ENCODE data around the gene CYP4F8.
"Not testable (repeated sequence)": the region's sequence is repeated elsewhere in the genome, so short reads cannot be mapped to it uniquely, and the experiment has no call there.

CYP4F8 gene, protein sequence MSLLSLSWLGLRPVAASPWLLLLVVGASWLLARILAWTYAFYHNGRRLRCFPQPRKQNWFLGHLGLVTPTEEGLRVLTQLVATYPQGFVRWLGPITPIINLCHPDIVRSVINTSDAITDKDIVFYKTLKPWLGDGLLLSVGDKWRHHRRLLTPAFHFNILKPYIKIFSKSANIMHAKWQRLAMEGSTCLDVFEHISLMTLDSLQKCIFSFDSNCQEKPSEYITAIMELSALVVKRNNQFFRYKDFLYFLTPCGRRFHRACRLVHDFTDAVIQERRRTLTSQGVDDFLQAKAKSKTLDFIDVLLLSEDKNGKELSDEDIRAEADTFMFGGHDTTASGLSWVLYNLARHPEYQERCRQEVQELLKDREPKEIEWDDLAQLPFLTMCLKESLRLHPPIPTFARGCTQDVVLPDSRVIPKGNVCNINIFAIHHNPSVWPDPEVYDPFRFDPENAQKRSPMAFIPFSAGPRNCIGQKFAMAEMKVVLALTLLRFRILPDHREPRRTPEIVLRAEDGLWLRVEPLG

DNA sequence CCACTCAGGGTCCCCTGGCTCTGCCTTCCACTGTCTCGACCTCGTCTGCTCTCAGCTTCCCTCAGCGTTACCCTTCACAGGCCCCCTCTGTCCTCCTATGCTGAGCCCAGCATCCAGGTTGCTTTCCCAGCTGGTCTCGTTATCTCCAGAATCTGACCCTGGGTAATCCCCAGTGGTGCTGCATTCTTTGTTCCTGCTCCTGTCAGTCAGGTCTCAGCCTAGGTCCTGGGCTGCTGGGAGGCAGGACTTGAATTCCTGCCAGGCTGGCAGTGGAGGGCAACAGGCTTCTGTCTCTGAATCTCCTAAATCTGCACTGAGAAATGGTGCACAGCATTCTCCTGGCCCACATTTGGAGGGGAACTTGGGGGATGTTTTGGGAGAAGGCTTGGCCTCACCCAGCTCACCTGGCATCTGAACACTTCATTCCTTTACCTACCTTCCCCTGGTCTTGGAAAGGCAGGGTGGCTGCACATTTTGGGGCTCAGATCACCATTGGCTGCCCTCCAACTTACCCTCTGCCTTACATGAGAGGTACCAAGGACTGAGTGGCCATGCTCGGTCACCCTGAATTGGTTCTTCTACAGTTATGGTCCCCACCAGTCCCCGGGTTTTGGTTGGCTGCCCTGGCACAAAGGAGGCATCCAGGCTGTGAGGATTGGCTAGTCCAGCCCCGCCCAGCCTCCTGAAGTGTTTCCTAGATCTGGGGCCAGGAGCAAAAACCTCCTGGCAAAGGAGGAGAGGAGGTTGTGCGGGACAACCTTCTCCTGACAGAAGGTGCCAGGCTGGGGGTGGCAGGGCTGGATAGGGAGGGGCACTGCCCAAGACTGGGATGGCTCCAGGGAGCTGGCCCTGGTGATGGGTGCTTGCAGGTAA is at the start of gene CYP4F8:
Gene CYP4F8 (plus strand): TSS at position 712 of the 873 bp plus-strand sequence. CDS start 399 bp downstream, outside the sequence.
- DNase-seq: no peak

DNA sequence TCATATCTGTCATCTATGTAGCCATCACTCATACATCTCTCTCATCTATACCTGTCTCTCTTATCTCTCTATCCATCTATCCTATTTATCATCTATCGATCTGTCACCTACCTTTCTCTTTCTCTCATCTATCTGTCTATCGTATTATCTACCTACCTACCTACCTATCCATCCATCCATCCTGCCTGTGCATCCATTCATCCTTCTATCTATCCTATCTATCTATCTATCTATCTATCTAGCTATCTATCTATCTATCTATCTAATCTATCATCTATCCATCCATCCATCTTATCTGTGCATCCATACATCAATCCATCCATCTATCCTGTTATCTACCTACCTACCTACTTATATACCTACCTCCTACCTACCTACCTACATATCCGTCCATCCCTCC is 44.6 kb upstream of the CYP4F8 start:
- DNase-seq: no peak

DNA sequence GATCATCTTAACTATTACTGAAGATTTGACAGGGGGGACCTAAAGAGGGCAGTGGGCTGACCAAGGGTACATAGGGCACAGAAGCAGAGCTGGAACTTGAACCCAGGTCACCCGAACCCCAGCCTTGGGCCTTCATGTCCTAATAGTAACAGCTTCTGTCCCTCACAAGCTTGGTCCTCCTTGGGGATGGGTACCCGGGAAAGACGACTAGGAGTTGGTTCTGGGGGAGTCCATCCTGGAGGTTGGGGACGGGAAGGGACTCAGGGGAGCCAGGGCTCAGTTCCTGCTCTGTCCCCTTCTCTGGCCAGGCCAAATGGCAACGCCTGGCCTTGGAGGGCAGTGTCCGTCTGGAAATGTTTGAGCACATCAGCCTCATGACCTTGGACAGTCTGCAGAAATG is 39.6 kb upstream of the CYP4F8 start:
- DNase-seq: no peak

DNA sequence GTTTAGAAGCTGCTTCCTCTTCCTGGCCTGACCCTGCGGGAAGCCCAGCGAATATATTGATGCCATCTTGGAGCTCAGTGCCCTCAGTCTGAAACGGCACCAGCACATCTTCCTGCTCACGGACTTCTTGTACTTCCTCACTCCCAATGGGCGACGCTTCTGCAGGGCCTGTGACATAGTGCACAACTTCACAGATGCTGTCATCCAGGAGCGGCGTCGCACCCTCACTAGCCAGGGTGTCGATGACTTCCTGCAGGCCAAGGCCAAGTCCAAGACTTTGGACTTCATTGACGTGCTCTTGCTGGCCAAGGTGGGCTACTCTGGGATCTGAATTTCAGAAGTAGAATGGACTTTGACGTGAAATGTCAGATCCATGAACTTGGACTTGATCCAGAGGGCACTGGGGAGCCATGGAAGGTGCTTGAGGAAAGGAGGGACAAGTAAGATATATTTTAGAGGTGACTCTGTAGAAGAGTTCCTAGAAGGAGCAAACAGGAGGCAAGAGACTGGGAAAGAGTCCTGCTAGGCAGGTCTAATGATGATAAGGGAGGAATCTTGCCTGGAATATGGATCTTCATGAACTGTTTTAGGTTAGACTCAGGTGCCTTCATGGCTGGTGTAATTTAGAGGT is 38.4 kb upstream of the CYP4F8 start:
- DNase-seq: no peak

DNA sequence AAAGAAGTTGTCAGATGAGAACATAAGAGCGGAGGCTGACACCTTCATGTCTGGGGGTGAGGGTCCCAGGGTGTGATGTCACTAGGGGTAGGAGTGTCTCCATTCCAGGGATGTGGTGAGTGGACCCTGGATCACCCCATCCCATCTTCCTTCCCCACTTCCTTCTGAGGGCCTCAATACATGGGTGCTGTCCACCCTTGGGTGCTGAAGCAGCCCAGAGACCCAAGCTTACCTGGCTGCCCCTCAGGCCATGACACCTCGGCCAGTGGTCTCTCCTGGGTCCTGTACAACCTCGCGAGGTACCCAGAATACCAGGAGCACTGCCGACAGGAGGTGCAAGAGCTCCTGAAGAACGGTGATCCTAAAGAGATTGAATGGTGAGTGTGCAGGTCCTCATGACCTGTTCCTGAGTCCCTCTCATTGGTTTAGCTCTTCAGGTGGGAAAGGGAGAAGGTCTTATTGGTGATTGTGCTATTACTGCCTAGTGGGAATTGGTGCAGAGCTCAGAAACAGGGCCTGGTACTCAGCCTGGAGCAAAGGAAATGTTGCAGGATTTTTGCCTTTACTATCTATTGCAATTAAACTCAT is 37.7 kb upstream of the CYP4F8 start:
- no peak for DNase-seq

DNA sequence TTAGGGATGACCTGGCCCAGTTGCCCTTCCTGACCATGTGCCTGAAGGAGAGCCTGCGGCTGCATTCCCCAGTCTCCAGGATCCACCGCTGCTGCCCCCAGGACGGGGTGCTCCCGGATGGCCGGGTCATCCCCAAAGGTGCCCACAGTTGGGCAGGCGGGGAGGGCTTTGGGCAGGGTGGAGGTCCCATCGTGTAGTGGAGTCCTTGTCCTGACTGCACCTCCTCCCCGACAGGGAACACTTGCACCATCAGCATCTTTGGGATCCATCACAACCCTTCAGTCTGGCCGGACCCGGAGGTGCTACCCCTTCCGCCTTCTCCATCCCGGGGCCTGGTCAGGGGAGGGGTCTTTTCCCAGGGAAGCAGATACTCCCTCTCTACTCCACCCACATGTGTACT is 31.7 kb upstream of the CYP4F8 start:
- DNase-seq: no peak

DNA sequence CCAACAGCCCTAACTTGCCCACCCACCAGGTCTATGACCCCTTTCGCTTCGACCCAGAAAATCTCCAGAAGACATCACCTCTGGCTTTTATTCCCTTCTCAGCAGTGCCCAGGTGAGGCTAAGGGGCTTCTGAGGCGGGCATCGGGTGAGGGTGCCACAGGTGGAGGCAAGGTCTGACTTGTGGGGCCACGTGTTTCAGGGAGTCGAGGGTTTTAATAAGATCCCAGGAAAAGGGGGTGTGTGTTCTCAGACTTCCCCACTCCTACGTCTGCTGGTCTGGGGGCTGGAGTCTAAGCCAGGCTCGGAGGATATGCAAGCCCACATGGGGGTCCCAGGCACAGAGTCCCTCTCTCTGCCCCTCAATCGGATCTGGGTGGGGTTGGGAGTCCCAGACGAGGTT is 30.9 kb upstream of the CYP4F8 start:
- DNase-seq: no peak

DNA sequence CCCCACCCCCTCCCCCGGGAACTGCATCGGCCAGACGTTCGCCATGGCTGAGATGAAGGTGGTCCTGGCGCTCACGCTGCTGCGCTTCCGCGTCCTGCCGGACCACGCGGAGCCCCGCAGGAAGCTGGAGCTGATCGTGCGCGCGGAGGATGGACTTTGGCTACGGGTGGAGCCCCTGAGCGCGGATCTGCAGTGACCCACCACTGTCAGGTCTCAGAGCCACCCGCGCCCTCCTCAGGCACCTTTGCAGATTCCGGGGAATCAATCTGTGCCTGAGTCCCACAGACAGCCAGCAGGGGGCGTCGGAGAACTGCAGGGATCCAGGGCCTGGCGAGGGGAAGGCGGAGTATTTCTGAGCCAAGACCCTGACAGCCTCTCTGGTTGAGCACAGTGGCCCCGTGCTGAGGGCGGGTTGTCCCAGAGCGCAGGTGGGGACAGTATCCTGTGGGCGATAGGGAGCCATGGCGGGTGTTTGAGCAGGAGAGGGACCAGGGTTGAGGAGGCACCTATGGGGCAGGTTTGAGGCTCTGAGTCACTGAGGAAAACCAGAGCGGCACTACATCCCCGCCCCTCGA is 30.4 kb upstream of the CYP4F8 start:
- peak; percentile 91 for DNase-seq

DNA sequence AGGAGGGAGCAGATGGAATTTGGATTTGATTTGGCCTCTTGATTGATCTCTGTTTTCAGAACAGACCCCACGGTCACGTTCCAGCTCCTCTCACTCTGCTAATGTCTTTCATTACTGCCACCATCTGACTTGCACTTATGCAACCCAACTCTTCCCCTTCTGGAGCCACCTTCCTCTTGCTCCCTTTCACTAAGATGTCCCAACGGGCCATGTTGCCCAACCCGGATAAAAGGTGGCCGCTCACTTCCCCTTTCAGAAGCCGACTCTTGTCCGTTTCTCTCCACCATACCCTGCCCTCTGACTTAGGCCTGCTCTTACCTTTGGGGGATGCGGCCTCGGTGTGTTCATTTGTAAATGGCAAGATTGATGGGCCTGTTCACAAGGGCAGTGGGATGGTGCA is 27.4 kb upstream of the CYP4F8 start:
- no peak for DNase-seq

DNA sequence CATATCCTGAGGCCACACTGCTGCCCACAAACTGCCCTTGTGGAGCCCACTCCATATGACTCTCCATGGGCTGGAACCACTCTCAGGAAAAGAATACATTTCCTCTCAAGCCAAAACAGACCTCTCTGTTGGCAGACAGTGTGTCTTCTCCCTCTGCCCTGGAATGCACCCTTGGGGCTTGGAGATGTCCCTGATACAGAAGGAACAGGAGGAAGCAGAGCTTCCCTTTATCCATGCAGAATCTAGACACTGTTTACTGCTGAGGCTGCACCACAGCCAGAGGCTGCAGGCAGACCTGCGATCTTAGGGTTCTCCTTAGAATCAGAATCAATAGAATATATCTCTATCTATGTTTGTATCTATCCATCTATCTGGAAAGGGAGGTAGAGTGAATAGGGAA is 26.8 kb upstream of the CYP4F8 start:
- DNase-seq: no peak

DNA sequence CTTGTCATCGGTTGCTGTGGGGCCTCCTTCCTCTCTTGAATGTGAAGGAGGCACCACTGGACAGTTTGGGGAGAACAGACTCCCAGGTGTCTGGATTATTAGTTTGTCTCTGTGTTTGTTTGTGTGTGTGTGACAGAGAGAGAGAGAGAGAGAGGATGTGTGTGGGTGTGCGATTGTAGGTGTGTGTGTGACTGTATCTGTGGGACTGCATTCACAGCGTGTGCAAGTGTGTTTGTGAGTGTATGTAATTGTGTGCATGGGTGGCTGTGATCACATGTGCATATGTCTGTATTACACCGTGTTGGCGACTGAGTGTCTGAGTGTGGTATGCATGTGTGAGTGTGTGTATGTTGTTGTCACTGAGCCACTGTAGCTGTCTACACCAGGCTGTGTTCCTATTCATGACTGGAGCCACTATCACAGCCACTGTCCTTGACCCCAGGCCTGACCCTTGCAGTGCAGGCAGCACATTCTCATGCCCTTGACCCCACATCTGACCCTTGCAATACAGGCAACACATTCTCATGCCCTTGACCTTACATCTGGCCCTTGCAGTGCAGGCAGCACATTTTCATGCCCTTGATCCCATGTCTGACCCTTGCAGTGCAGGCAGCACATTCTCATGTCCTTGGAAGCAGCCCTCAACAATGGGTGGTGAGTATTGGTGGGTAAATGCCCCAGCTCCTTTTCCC is 25.1 kb upstream of the CYP4F8 start:
- no peak for DNase-seq

DNA sequence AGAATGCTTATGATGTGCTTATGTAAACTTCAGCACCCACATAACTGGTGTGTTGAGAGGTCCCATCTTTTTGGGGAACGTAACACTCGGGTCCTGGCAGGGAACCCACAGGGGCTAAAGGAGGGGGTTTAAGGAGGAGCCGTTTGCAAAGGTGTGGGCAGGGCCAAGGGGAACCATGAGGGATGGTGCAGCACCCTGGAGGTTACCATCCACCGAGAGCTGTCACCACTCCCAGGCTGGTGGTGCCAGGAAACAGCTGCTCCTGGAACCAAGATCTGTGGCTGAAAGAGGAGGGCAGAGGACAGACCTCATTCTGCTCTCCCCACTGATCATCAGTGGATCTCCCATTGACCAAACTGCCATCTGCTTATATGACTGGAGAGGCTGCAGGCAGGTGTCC is 23.2 kb upstream of the CYP4F8 start:
- DNase-seq: no peak

DNA sequence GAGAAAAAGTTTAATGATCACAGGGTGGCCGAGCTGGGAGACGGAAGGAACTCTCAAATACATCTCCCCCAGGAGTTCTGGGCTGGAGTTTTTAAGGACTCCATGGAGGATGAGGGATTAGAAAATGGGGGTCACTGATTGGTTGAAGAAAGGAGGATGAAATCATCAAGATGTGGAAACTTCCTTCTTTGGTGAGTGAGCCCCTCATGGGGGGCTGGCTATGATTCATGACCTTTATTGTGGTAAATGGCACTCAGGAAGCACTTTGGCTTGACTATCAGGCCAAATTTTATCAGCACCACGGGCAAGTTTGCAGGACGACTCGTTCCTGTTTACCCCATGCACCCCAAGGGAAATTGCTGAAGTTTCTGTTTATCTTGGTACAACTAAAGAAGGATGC is 22.5 kb upstream of the CYP4F8 start:
- DNase-seq: not testable (repeated sequence)

DNA sequence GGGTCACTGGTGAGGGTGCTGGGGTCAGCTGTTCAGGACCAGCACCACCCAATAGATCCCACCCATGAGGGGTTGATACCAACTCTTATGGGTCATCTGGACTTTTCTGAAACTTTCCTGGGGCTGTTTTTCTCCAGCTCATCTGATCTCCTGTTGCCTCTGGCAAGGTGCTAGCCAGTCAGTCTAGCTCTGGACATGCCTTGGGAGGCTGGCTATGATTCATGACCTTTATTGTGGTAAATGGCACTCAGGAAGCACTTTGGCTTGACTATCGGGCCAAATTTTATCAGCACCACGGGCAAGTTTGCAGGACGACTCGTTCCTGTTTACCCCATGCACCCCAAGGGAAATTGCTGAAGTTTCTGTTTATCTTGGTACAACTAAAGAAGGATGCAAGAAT is 21.3 kb upstream of the CYP4F8 start:
- DNase-seq: not testable (repeated sequence)

DNA sequence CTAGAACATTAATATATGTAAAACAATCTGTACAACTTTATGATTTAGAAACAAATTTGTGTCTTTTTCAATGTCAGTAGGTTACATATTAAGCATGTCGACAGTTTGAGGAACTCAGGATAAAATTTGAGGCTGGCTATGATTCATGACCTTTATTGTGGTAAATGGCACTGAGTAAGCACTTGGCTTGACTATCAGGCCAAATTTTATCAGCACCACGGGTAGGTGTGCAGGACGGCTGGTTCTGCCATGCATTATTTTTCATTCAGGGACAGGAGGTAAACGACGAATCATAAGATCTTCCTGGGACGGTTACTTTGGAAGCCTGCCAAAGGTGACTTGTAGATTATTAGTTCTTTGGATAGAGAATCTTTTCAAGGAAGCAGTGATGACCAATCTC is 19.9 kb upstream of the CYP4F8 start:
- DNase-seq: no peak

DNA sequence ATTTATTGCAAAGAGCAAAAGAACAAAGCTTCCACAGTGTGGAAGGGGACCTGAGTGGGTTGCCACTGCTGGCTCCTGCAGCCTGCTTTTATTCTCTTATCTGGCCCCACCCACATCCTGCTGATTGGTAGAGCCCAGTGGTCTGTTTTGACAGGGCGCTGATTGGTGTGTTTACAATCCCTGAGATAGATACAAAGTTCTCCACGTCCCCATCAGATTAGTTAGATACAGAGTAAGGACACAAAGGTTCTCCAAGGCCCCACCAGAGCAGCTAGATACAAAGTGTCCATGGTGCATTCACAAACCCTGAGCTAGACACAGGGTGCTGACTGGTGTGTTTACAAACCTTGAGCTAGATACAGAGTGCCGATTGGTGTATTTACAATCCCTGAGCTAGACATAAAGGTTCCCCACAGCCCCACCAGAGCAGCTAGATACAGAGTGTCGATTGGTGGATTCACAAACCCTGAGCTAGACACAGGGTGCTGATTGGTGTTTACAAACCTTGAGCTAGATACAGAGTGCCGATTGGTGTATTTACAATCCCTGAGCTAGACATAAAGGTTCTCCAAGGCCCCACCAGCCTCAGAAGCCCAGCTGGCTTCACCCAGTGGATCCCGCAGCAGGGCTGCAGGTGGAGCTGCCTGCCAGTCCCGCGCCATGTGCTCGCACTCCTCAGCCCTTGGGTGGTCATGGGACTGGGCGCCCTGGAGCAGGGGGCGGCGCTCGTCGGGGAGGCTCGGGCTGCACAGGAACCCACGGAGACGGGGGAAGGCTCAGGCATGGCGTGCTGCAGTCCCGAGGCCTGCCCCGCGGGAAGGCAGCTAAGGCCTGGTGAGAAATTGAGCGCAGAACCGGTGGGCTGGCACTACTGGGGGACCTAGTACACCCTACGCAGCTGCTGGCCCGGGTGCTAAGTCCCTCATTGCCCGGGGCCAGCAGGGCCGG is 6.8 kb upstream of the CYP4F8 start:
- DNase-seq: not testable (repeated sequence)

DNA sequence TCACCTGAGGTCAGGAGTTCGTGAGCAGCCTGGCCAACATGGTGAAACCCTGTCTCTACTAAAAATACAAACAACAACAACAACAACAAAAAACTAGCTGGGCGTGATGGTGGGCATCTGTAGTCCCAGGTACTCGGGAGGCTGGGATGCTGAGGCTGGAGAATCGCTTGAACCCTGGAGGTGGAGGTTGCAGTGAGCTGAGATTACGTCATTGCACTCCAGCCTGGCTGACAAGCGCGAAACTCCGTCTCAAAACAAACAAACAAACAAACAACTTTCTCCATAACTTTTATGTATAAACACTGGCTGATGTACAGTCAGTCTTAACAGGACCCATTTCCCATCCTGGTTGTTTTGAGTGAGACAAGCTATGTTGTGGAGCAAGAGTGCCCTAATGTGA is 5.8 kb upstream of the CYP4F8 start:
- no peak for DNase-seq

DNA sequence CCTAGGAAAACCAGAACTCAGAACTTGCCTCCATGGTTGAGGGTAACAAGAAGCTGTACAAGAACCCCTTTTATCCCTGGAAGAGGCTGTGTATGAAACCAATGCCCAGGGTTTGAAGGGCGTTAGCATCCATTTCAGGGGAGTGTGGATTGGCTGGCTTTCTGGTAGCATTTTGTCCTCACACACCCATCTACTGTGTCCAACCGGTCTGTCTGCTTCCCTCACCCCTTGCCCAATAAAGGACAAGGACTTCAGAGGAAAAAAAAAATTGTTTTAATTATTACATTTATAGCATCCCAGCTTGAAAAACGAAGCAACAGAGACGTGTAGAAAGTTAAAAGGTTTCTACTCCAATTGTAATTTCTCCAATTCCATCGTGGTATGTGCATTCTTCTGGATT is 2.7 kb upstream of the CYP4F8 start:
- DNase-seq: no peak

DNA sequence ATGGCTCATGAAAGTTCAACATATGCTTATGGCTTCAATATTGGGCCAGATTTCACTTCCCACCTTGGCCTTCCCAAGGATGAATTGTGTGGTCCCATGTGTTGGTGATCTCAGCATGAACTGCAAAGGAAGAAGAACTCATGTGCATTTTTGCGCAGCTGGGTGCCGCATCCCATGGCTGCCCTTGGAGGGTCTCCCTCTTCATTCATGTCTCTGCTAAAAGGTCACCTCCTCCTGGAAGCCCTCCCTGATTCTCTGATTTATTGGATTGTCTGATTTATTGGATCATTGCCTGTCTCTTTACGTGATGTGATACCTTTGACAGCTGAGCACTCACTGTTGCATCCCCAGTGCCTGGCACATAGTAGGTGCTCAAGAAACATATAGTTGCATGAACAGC is 1.7 kb upstream of the CYP4F8 start:
- no peak for DNase-seq

DNA sequence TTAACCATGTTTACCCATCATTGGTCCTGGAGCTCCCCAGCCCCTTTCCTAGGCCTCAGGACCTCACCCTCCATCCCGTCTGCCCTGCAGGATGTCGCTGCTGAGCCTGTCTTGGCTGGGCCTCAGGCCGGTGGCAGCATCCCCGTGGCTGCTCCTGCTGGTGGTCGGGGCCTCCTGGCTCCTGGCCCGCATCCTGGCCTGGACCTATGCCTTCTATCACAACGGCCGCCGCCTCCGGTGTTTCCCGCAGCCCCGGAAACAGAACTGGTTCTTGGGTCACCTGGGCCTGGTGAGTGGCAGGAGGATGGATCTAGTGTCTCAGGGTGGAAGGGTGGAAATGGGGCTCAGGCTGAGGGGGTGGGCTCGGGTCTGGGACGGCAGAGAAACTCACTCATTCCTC is 508 bp downstream of the CYP4F8 start:
- DNase-seq: no peak

DNA sequence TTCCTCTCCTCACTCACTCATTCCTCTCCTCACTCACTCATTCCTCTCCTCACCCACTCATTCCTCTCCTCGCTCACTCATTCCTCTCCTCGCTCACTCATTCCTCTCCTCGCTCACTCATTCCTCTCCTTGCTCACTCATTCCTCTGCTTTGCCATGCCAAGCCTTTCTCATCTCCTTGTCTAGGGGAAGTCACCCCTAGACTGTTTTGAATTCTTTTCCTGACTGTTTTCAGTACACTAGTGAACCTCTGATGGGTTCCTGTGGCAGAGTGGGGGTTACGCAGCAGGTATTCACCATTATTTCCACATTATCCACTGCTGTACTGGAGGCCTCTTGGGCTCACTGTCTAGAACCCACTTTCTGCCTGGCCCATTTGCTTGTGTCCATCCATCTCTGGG is 1.2 kb downstream of the CYP4F8 start:
- no peak for DNase-seq

Data from eye (tissue), 1 donor.